A673 (cell line): Measurements from ENCODE around the gene GAN. TPM values are rescaled to one million over a fixed set of nuclear protein-coding genes. Genes with fewer than 3 reads are reported as not detected.

Experiments used
- BruUV-seq: library from RNA; stranded (reverse); fragments of 400-500 nt; replicated peaks from 2 replicates; lab custom pipeline; 2021; lab: Mats Ljungman, UMichigan
- CTCF ChIA-PET: fragments of 300-600 bp; sonication (Branson Sonifier 250); formaldehyde crosslinking; loops from one replicate; lab custom pipeline; 2022; ENCODE audit warnings: antibody characterized with exemption; lab: Charles Lee
- POLR2A ChIA-PET: fragments of 300-600 bp; sonication (Branson Sonifier 250); formaldehyde crosslinking; loops from one replicate; lab custom pipeline; 2022; ENCODE audit warnings: antibody characterized with exemption; ENCODE audit not compliant: low non-redundant PET; lab: Charles Lee
- DNase-seq: peaks from one replicate; pipeline ENCODE4 v3.0.0-alpha.2; 2015; ENCODE audit warnings: low spot score
- H3K27ac ChIP-seq: fragments of 200-600 bp; sonication (generic); 2 replicates; pipeline ENCODE4 v1.5.1; 2016; ENCODE audit warnings: mixed run types, low read depth, mild to moderate bottlenecking, mixed read lengths, antibody characterized with exemption, low read length; ENCODE audit not compliant: poor library complexity, severe bottlenecking
- H3K27me3 ChIP-seq: fragments of 200-600 bp; sonication (generic); replicated peaks from 2 replicates; pipeline ENCODE4 v1.6.1; 2017; ENCODE audit warnings: mixed run types, low read depth, mild to moderate bottlenecking, mixed read lengths, antibody characterized with exemption, low read length; ENCODE audit not compliant: insufficient read depth, poor library complexity
- H3K36me3 ChIP-seq: fragments of 200-600 bp; sonication (generic); 2 replicates; pipeline ENCODE4 v1.6.1; 2016; ENCODE audit warnings: mixed run types, mild to moderate bottlenecking, mixed read lengths, antibody characterized with exemption, low read length; ENCODE audit not compliant: insufficient read depth, poor library complexity, severe bottlenecking
- H3K4me1 ChIP-seq: fragments of 200-600 bp; sonication (generic); 2 replicates; pipeline ENCODE4 v1.6.1; 2017; ENCODE audit warnings: mixed run types, mild to moderate bottlenecking, mixed read lengths, antibody characterized with exemption, low read length; ENCODE audit not compliant: insufficient read depth, poor library complexity, severe bottlenecking
- H3K4me3 ChIP-seq: fragments of 200-600 bp; sonication (generic); 2 replicates; pipeline ENCODE4 v1.5.1; 2016; ENCODE audit warnings: low read depth, mixed run types, mild to moderate bottlenecking, mixed read lengths, low read length; ENCODE audit not compliant: poor library complexity, severe bottlenecking
- H3K9me3 ChIP-seq: fragments of 200-600 bp; sonication (generic); 2 replicates; pipeline ENCODE4 v1.6.1; 2016; ENCODE audit warnings: mixed run types, low read depth, mild to moderate bottlenecking, mixed read lengths, antibody characterized with exemption, low read length; ENCODE audit not compliant: poor library complexity, severe bottlenecking
- EZH2 ChIP-seq: fragments of 200-600 bp; sonication (generic); IDR thresholded peaks from 2 replicates; pipeline ENCODE4 v1.6.1; 2017; ENCODE audit warnings: borderline replicate concordance, low read depth, mild to moderate bottlenecking, mixed read lengths, antibody characterized with exemption, low read length; ENCODE audit not compliant: poor library complexity, severe bottlenecking
- intact Hi-C: fragments of 100-400 bp; cut with micrococcal nuclease; formaldehyde crosslinking; loops from one replicate; pipeline ENCODE4 v1.10.0; 2022; ENCODE audit not compliant: unreplicated experiment
- total RNA-seq: library from RNA; stranded (reverse); gene quantifications from 2 replicates; pipeline ENCODE4 v1.2.3, GENCODE V29; 2021
- TF ChIP-seq, protein P1 (sequence below): fragments of 300-800, 200-600 bp; sonication (generic); conservative IDR thresholded peaks from 2 replicates; pipeline ENCODE4 v1.5.1; 2017; ENCODE audit warnings: low read depth, mild to moderate bottlenecking, antibody characterized with exemption, low read length, moderate library complexity, mixed read lengths

GAN gene
- total RNA-seq, 1 experiment from 2014 or later = 18.0 TPM

DNA sequence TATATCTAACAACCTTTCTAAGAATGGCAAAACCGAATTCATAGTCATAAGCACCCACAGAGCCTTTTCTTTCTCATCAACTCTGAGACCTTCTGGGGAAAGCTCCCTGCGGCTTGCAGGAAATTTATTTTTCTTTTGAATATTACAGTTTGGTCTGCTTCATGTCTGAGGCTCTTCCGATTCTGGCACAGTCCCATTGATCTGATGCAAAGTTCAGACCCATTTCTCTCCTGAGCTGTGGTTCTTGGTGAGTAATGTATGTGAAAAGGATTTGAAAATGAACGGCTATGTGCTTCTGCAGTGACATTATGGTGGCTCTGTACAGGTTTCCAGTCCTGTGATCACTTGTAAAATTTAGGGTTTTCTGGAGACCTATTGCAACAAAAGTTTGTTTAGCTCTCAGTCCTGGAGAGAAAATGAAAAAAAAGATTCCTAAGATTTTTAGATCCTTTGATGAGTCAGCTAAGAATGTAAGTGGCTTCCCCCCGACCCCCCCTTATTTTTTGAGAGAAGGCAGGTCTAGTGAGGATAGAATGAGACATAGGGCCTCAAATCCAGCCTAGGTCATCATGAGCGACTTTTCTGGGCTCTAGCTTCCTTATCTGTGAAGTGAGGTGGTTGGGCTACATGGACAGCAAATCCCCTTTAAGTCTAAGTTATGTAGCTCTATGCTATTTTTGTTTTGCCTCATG, 4.6 kb downstream of the GAN start:
- TF ChIP-seq EZH2 = no peak
- TF ChIP-seq, protein P1, sequence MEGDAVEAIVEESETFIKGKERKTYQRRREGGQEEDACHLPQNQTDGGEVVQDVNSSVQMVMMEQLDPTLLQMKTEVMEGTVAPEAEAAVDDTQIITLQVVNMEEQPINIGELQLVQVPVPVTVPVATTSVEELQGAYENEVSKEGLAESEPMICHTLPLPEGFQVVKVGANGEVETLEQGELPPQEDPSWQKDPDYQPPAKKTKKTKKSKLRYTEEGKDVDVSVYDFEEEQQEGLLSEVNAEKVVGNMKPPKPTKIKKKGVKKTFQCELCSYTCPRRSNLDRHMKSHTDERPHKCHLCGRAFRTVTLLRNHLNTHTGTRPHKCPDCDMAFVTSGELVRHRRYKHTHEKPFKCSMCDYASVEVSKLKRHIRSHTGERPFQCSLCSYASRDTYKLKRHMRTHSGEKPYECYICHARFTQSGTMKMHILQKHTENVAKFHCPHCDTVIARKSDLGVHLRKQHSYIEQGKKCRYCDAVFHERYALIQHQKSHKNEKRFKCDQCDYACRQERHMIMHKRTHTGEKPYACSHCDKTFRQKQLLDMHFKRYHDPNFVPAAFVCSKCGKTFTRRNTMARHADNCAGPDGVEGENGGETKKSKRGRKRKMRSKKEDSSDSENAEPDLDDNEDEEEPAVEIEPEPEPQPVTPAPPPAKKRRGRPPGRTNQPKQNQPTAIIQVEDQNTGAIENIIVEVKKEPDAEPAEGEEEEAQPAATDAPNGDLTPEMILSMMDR = no peak
- intact Hi-C loops = loop anchor here (5.0 kb wide), 1 partner anchor 107 kb away; no protein-coding TSS in a partner anchor
- ChIA-PET POLR2A (interaction anchor here (0.6 kb wide), 1 partner anchor 50 kb away, joined by 6 read pairs; no protein-coding TSS in a partner anchor), CTCF (no interaction called here)
- DNase-seq = peak; percentile 27
- peak overlapping the region; percentile 60 for H3K27ac ChIP-seq
- H3K27me3 ChIP-seq = no peaks in the 10 kb centered on the region
- H3K9me3 ChIP-seq = no peaks in the 10 kb centered on the region
- H3K4me1 ChIP-seq = peaks cover 29% of the 10 kb centered on the region
- no peak overlapping the region for H3K4me3 ChIP-seq
- H3K36me3 ChIP-seq = no peaks in the 10 kb centered on the region
- no TSS peak for BruUV-seq

DNA sequence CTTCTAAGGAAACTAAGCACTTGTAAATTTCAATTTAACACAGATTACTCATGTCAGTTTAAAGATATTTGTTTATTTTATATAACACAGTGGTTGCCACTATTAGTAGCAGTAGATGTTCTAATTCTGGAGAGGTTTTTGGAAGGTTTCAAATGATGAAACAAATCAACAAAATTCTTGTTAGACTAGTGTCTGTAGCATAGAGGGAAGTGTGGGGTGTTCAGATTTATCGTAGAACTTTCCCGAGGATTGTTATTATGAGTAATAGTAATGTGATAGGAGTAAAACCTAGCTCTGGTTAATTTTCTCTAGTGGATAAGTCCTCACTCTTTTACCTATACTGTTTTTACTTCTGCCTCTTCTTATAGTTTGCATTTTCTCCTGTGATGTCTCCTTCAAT, 6.3 kb downstream of the GAN start:
- BruUV-seq = no TSS peak
- H3K27ac ChIP-seq = no peak overlapping the region
- DNase-seq = no peak
- no peak for TF ChIP-seq EZH2
- TF ChIP-seq, protein P1 = no peak
- peaks cover 29% of the 10 kb centered on the region for H3K4me1 ChIP-seq
- ChIA-PET POLR2A (no interaction called here), CTCF (no interaction called here)
- intact Hi-C loops = no loop called here
- H3K27me3 ChIP-seq = no peaks in the 10 kb centered on the region
- no peaks in the 10 kb centered on the region for H3K9me3 ChIP-seq
- H3K36me3 ChIP-seq = no peaks in the 10 kb centered on the region
- no peak overlapping the region for H3K4me3 ChIP-seq

DNA sequence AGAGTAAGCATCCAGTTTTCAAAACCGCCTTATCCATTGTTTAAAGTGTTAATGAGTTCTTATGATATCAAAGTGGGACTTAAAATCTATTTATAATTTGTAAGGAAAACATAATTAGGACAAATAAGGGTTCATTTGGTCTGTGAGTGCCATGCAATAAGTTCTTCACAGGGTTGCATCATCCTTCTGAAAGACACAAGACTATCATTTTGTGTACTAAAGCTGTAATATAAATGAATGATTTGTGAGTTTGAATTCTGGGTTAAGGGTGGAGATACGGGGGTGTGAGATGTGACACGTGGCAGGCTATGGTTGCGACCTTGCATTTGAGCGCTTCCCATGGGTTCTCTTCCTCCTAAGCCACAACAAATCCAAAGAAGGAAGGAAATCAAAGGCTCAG, 6.8 kb downstream of the GAN start:
- ChIA-PET CTCF (no interaction called here), POLR2A (no interaction called here)
- Histone ChIP-seq H3K27me3 (no peaks in the 10 kb centered on the region), H3K9me3 (no peaks in the 10 kb centered on the region), H3K4me1 (peaks cover 29% of the 10 kb centered on the region), H3K27ac (no peak overlapping the region), H3K36me3 (no peaks in the 10 kb centered on the region), H3K4me3 (no peak overlapping the region)
- no TSS peak for BruUV-seq
- intact Hi-C loops = no loop called here
- no peak for TF ChIP-seq EZH2
- TF ChIP-seq, protein P1 = no peak
- no peak for DNase-seq
